A549 (cell line): ENCODE data around the gene TSSK2. TPM values are rescaled to one million over a fixed set of nuclear protein-coding genes. Genes with fewer than 3 reads are reported as not detected.

Experiments used
- ATAC-seq, 2 experiments: fragments of 200-7000 bp in 1 of 2; fragments of >200 bp in 1 of 2; cut with Nextera tagmentation in 1 of 2; cut with Tn5 transposase in 1 of 2; 3 replicates each; pipeline versions ENCODE4 v1.8.0 to v1.9.1; 2018 to 2020; ENCODE audit warnings: mild to moderate bottlenecking in 1 of 2, moderate library complexity in 1 of 2
- CTCF ChIA-PET: fragments of 300-600 bp; sonication (Branson Sonifier 250); formaldehyde crosslinking; extraction: SDS; loops from one replicate; lab custom pipeline; 2021; ENCODE audit warnings: antibody characterized with exemption, inconsistent platforms; lab: Yijun Ruan, JAX
- POLR2A ChIA-PET: fragments of 350-600 bp; formaldehyde crosslinking; extraction: SDS; loops from one replicate; lab custom pipeline; 2021; ENCODE audit warnings: antibody characterized with exemption, inconsistent platforms; lab: Yijun Ruan, JAX
- DNase-seq, 2 experiments: peaks; one replicate each; pipeline versions ENCODE4 v3.0.0 to v3.0.0-alpha.2; 2011 to 2016; ENCODE audit warnings: low read depth in 1 of 2, low spot score in 1 of 2
- FAIRE-seq: peaks from 2 replicates; lab custom pipeline; 2011; peaks lifted over from hg19 to GRCh38; lab: Jason Lieb, UNC
- H3K27ac ChIP-seq, 2 experiments: fragments of >200 bp; sonication (Bioruptor Twin); formaldehyde crosslinking; 3 replicates each; pipeline ENCODE4 v1.5.1; 2016 to 2017
- H3K4me1 ChIP-seq: fragments of >200 bp; sonication (Bioruptor Twin); formaldehyde crosslinking; 3 replicates; pipeline ENCODE4 v1.6.1; 2016
- H3K4me2 ChIP-seq: fragments of >200 bp; sonication (Bioruptor Twin); formaldehyde crosslinking; 3 replicates; pipeline ENCODE4 v1.6.1; 2016
- H3K4me3 ChIP-seq: fragments of >200 bp; sonication (Bioruptor Twin); formaldehyde crosslinking; 3 replicates; pipeline ENCODE4 v1.5.1; 2016
- H3K9me3 ChIP-seq: fragments of >200 bp; sonication (Bioruptor Twin); formaldehyde crosslinking; 3 replicates; pipeline ENCODE4 v1.6.1; 2016
- ATOH8 ChIP-seq: fragments of 250-450 bp; sonication (Bioruptor Pico); IDR thresholded peaks from 2 replicates; pipeline ENCODE4 v1.5.0; 2020; ENCODE audit warnings: low read depth, mild to moderate bottlenecking, moderate library complexity
- BHLHE40 ChIP-seq: IDR thresholded peaks from 2 replicates; pipeline ENCODE4 v1.6.1; 2012; ENCODE audit warnings: low read depth, low read length, inconsistent platforms
- CBX2 ChIP-seq: fragments of 200-600 bp; sonication (generic); IDR thresholded peaks from 2 replicates; pipeline ENCODE4 v1.6.1; 2016; ENCODE audit warnings: low read depth, mild to moderate bottlenecking, borderline replicate concordance
- CHD4 ChIP-seq: fragments of 200-600 bp; sonication (generic); IDR thresholded peaks from 2 replicates; pipeline ENCODE4 v1.6.1; 2016; ENCODE audit warnings: antibody characterized with exemption, mild to moderate bottlenecking, borderline replicate concordance
- CTCF ChIP-seq: fragments of >200 bp; sonication (Bioruptor Twin); formaldehyde crosslinking; IDR thresholded peaks from 3 replicates; pipeline ENCODE4 v1.5.1; 2016
- EHF ChIP-seq: fragments of 250-450 bp; sonication (Bioruptor Pico); IDR thresholded peaks from 2 replicates; pipeline ENCODE4 v1.5.0; 2020; ENCODE audit warnings: mild to moderate bottlenecking
- EHMT2 ChIP-seq: fragments of 200-600 bp; sonication (generic); IDR thresholded peaks from 2 replicates; pipeline ENCODE4 v1.6.1; 2016; ENCODE audit warnings: antibody characterized with exemption, low read depth, mild to moderate bottlenecking, moderate library complexity
- ELK1 ChIP-seq: fragments of 150-350 bp; IDR thresholded peaks from 2 replicates; pipeline ENCODE4 v1.6.1; 2014; ENCODE audit warnings: low read depth, mild to moderate bottlenecking, low read length
- FOSL2 ChIP-seq, 2 experiments: fragments of 450-650 bp in 1 of 2; fragments of >200 bp in 1 of 2; sonication (Bioruptor Twin) in 1 of 2; formaldehyde crosslinking; IDR thresholded peaks; 2 replicates each; pipeline versions ENCODE4 v1.5.0 to v1.6.1; 2016 to 2020; ENCODE audit warnings: mild to moderate bottlenecking in 1 of 2, moderate library complexity in 1 of 2
- GATA3 ChIP-seq: IDR thresholded peaks from 2 replicates; pipeline ENCODE4 v1.6.1; 2012; ENCODE audit warnings: borderline replicate concordance
- HDAC2 ChIP-seq: fragments of 200-600 bp; sonication (generic); IDR thresholded peaks from 2 replicates; pipeline ENCODE4 v1.6.1; 2016
- HMGXB4 ChIP-seq: fragments of 250-450 bp; sonication (Bioruptor Pico); IDR thresholded peaks from 2 replicates; pipeline ENCODE4 v1.5.0; 2021; ENCODE audit warnings: mild to moderate bottlenecking, moderate library complexity, borderline replicate concordance
- KDM5A ChIP-seq: fragments of 200-600 bp; sonication (generic); IDR thresholded peaks from 2 replicates; pipeline ENCODE4 v1.6.1; 2016; ENCODE audit warnings: antibody characterized with exemption, mild to moderate bottlenecking
- MAX ChIP-seq: IDR thresholded peaks from 2 replicates; pipeline ENCODE4 v1.6.1; 2012
- NFE2L2 ChIP-seq: fragments of 150-350 bp; conservative IDR thresholded peaks from 2 replicates; pipeline ENCODE4 v1.6.1; 2014; ENCODE audit warnings: low read length
- RNF2 ChIP-seq: fragments of 200-600 bp; sonication (generic); IDR thresholded peaks from 2 replicates; pipeline ENCODE4 v1.6.1; 2016; ENCODE audit warnings: low read depth, mild to moderate bottlenecking, antibody characterized with exemption, moderate library complexity, borderline replicate concordance
- SMC3 ChIP-seq: fragments of >200 bp; sonication (Bioruptor Twin); formaldehyde crosslinking; IDR thresholded peaks from 3 replicates; pipeline ENCODE4 v1.6.1; 2018; ENCODE audit warnings: inconsistent platforms
- USF2 ChIP-seq: fragments of 450-650 bp; IDR thresholded peaks from 2 replicates; pipeline ENCODE4 v1.6.1; 2014; ENCODE audit warnings: antibody characterized with exemption
- ZNF302 ChIP-seq: fragments of 250-450 bp; sonication (Bioruptor Pico); IDR thresholded peaks from 2 replicates; pipeline ENCODE4 v1.9.0; 2021; ENCODE audit warnings: inconsistent platforms, mild to moderate bottlenecking, moderate library complexity
- ZSCAN20 ChIP-seq: fragments of 250-450 bp; sonication (Bioruptor Pico); IDR thresholded peaks from 2 replicates; pipeline ENCODE4 v1.8.0; 2022; ENCODE audit warnings: mild to moderate bottlenecking, moderate library complexity
- WGBS: methylation state at CpG from one replicate; pipeline ENCODE4 v1.1.6; 2017; ENCODE audit errors: missing lambda C conversion rate; 5-methylcytosine and 5-hydroxymethylcytosine counted together
- polyA plus RNA-seq, 4 experiments: library from polyadenylated mRNA; depleted of rRNA in 3 of 4; stranded (reverse); fragments of >200 nt; fragmentation: RNase III in 1 of 4; extraction: RNeasy Plus Mini Kit Qiagen cat#74134 plus additional on column Dnase treatment in 1 of 4; gene quantifications; 2 replicates in 3 of 4; 3 replicates in 1 of 4; pipeline ENCODE4 v1.2.3, GENCODE V29; 2011 to 2017

Gene TSSK2
- polyA plus RNA-seq, 2 of the 4 experiments (the other 2 are of a cell fraction) = not detected

GRCh38 chr22:19105456-19105855 lies 25.7 kb upstream of the TSSK2 start:
- no peak for FAIRE-seq
- DNase-seq = no peak
- Histone ChIP-seq H3K9me3 (no peaks in the 10 kb centered on the region), H3K4me3 (no peak overlapping the region), H3K4me2 (no peak overlapping the region), H3K27ac (no peak overlapping the region), H3K4me1 (peaks cover 15% of the 10 kb centered on the region; the same call in 2 of the 3 replicates)
- WGBS = 93% methylated on average over 8 of the region's 8 CpGs
- CTCF ChIA-PET = interaction anchor here (2.3 kb wide), 1 partner anchor 10 kb away, joined by 11 read pairs; no protein-coding TSS in a partner anchor
- ATAC-seq = no peak
- POLR2A ChIA-PET = no interaction called here
- TF ChIP-seq ELK1 (no peak), KDM5A (no peak), BHLHE40 (no peak), HMGXB4 (no peak), CTCF (no peak), CBX2 (no peak), FOSL2 (IDR thresholded peaks at IDR 0.05) (no peak), FOSL2 (CRISPR knock-in tag; IDR thresholded peaks at IDR 0.05) (no peak), ZNF302 (CRISPR knock-in tag) (no peak), SMC3 (no peak), ATOH8 (CRISPR knock-in tag) (no peak), EHMT2 (no peak), USF2 (no peak), HDAC2 (no peak), RNF2 (no peak), ZSCAN20 (CRISPR knock-in tag) (no peak), MAX (no peak), NFE2L2 (no peak), EHF (CRISPR knock-in tag) (no peak), GATA3 (no peak), CHD4 (no peak)
